BLaER1 treated with 17β-estradiol and CSF1 and Interleukin-3, amounts not matched to agents 10 nM and 100 nM (cell line): Measurements from ENCODE around the gene CEP55.
A peak's percentile ranks its signal among the peaks of the same experiment; 100 is the strongest.

Experiments
- H3K27ac ChIP-seq, 11 experiments: shearing (Covaris generic); formaldehyde crosslinking; 2 replicates each; pipeline ENCODE4 v1.8.1; 2022
- H3K27me3 ChIP-seq, 11 experiments: shearing (Covaris generic); formaldehyde crosslinking; 2 replicates each; pipeline ENCODE4 v1.8.1; 2022
- H3K36me3 ChIP-seq, 11 experiments: shearing (Covaris generic); formaldehyde crosslinking; 2 replicates each; pipeline ENCODE4 v1.8.1; 2022
- H3K4me1 ChIP-seq, 10 experiments: shearing (Covaris generic); formaldehyde crosslinking; 2 replicates each; pipeline ENCODE4 v1.8.1; 2022
- H3K4me2 ChIP-seq, 11 experiments: shearing (Covaris generic); formaldehyde crosslinking; 2 replicates each; pipeline ENCODE4 v1.8.1; 2022
- H3K4me3 ChIP-seq, 10 experiments: shearing (Covaris generic); formaldehyde crosslinking; 2 replicates each; pipeline ENCODE4 v1.8.1; 2022
- H3K9ac ChIP-seq, 11 experiments: shearing (Covaris generic); formaldehyde crosslinking; 2 replicates each; pipeline ENCODE4 v1.8.1; 2022
- H3K9me3 ChIP-seq, 11 experiments: shearing (Covaris generic); formaldehyde crosslinking; replicated peaks in 1 of 11; 2 replicates each; pipeline ENCODE4 v1.8.1; 2022
- H4K20me1 ChIP-seq, 11 experiments: shearing (Covaris generic); formaldehyde crosslinking; 2 replicates each; pipeline ENCODE4 v1.8.1; 2022
- Cebpa-rat ChIP-seq, 11 experiments: shearing (Covaris generic); IDR thresholded peaks; 2 replicates each; pipeline ENCODE4 v1.8.1; 2022

The CEP55 gene

GRCh38 chr10:93559490-93559889 lies 63.1 kb downstream of the CEP55 start:
- Histone ChIP-seq H3K4me2 (no peak overlapping the region), H3K4me3 (no peak overlapping the region), H3K4me1 (peaks cover 0 to 24% (median 0%) of the 10 kb centered on the region in 10 experiments; a peak in 7 of 20 replicates), H3K9me3 (no peaks in the 10 kb centered on the region), H4K20me1 (no peaks in the 10 kb centered on the region), H3K27me3 (no peaks in the 10 kb centered on the region), H3K9ac (no peak overlapping the region), H3K36me3 (no peaks in the 10 kb centered on the region), H3K27ac (no peak overlapping the region)
- no peak for TF ChIP-seq Cebpa-rat (IDR thresholded peaks at IDR 0.05)

GRCh38 chr10:93560541-93560940 lies 64.1 kb downstream of the CEP55 start:
- Histone ChIP-seq H3K27me3 (no peaks in the 10 kb centered on the region), H4K20me1 (no peaks in the 10 kb centered on the region), H3K27ac (no peak overlapping the region), H3K4me3 (no peak overlapping the region), H3K9me3 (no peaks in the 10 kb centered on the region), H3K4me1 (peaks cover 0 to 24% (median 0%) of the 10 kb centered on the region in 10 experiments; a peak in 6 of 20 replicates), H3K4me2 (no peak overlapping the region), H3K9ac (no peak overlapping the region), H3K36me3 (no peaks in the 10 kb centered on the region)
- TF ChIP-seq Cebpa-rat (IDR thresholded peaks at IDR 0.05): no peak

GRCh38 chr10:93565446-93565845 lies 69.0 kb downstream of the CEP55 start:
- H3K9ac ChIP-seq: no peak overlapping the region
- H3K27ac ChIP-seq: no peak overlapping the region
- peak overlapping the region in 2 of 11 experiments; percentile 4 to 46; a peak in 2 of 22 replicates for H3K4me2 ChIP-seq
- H4K20me1 ChIP-seq: no peaks in the 10 kb centered on the region
- TF ChIP-seq Cebpa-rat (IDR thresholded peaks at IDR 0.05): no peak
- H3K27me3 ChIP-seq: no peaks in the 10 kb centered on the region
- H3K4me1 ChIP-seq: peaks cover 0 to 11% (median 0%) of the 10 kb centered on the region in 10 experiments; a peak in 3 of 20 replicates
- peaks cover 0 to 16% (median 10%) of the 10 kb centered on the region in 11 experiments; a peak in 10 of 22 replicates for H3K9me3 ChIP-seq
- H3K4me3 ChIP-seq: no peak overlapping the region
- H3K36me3 ChIP-seq: no peaks in the 10 kb centered on the region

GRCh38 chr10:93566435-93567276 lies 70.2 kb downstream of the CEP55 start, which contains the start of gene FFAR4:
TSS of gene FFAR4 (plus strand) at chr10:93566665. CDS start at chr10:93566721, 56 bp downstream.
- Histone ChIP-seq H3K9me3 (peaks cover 0 to 16% (median 10%) of the 10 kb centered on the region in 11 experiments; a peak in 10 of 22 replicates), H3K36me3 (no peaks in the 10 kb centered on the region), H3K9ac (no peak within 1 kb of the TSS), H3K27ac (no peak within 1 kb of the TSS), H3K4me3 (no peak within 1 kb of the TSS), H4K20me1 (no peaks in the 10 kb centered on the region), H3K27me3 (no peaks in the 10 kb centered on the region), H3K4me2 (peak within 1 kb of the TSS in 2 of 11 experiments; percentile 4 to 46; a peak in 2 of 22 replicates), H3K4me1 (peaks cover 0 to 18% (median 0%) of the 10 kb centered on the region in 10 experiments; a peak in 6 of 20 replicates)
- TF ChIP-seq Cebpa-rat (IDR thresholded peaks at IDR 0.05): peak in 2 of 11 experiments; percentile 44 to 46; a peak in 2 of 22 replicates

- no peak overlapping the region for H3K27ac ChIP-seq
- no peak overlapping the region for H3K4me2 ChIP-seq
Observed at GRCh38 chr10:93567277-93568104, 71.1 kb downstream of the CEP55 start.

GRCh38 chr10:93568105-93568390 lies 71.6 kb downstream of the CEP55 start:
- no peak overlapping the region for H3K4me3 ChIP-seq
- no peaks in the 10 kb centered on the region for H3K27me3 ChIP-seq

More at GRCh38 chr10:93567277-93568104, 71.1 kb downstream of the CEP55 start:
- Histone ChIP-seq H3K4me3 (no peak overlapping the region), H3K9ac (no peak overlapping the region), H4K20me1 (no peaks in the 10 kb centered on the region), H3K36me3 (no peaks in the 10 kb centered on the region), H3K27me3 (no peaks in the 10 kb centered on the region), H3K4me1 (peaks cover 0 to 27% (median 5%) of the 10 kb centered on the region in 10 experiments; a peak in 15 of 20 replicates), H3K9me3 (peaks cover 0 to 16% (median 10%) of the 10 kb centered on the region in 11 experiments; a peak in 10 of 22 replicates)
- no peak for TF ChIP-seq Cebpa-rat (IDR thresholded peaks at IDR 0.05)

DNA sequence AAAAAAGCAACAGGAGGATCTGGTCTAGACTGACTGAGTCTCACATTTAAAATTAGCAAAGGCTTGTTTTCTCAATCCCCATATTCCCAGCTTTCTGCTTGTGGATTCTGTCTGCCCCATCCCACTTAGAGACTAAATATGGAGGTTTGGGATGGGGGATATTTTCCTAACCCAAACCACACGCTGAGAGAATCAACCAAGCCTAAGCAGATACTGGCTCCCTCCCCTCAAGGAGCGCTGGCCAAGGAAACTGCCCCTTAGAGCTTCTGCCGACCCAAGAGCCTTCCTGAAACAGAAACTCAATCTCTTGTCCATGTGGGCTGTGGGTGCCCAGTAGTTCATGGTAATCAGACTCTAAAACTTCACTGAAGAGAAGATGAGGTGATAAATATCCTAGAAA lies 74.0 kb downstream of the CEP55 start:
- Histone ChIP-seq H3K27me3 (no peaks in the 10 kb centered on the region), H3K9me3 (peaks cover 0 to 16% (median 10%) of the 10 kb centered on the region in 11 experiments; a peak in 10 of 22 replicates), H3K4me2 (no peak overlapping the region), H4K20me1 (no peaks in the 10 kb centered on the region), H3K36me3 (no peaks in the 10 kb centered on the region), H3K4me1 (peaks cover 13 to 45% (median 21%) of the 10 kb centered on the region in 10 experiments), H3K9ac (no peak overlapping the region), H3K4me3 (no peak overlapping the region), H3K27ac (no peak overlapping the region)
- TF ChIP-seq Cebpa-rat (IDR thresholded peaks at IDR 0.05): no peak

More at GRCh38 chr10:93568105-93568390, 71.6 kb downstream of the CEP55 start:
- peaks cover 0 to 16% (median 10%) of the 10 kb centered on the region in 11 experiments; a peak in 10 of 22 replicates for H3K9me3 ChIP-seq
- TF ChIP-seq Cebpa-rat (IDR thresholded peaks at IDR 0.05): no peak
- H3K9ac ChIP-seq: no peak overlapping the region
- H3K4me2 ChIP-seq: no peak overlapping the region
- peaks cover 5 to 32% (median 10%) of the 10 kb centered on the region in 10 experiments for H3K4me1 ChIP-seq
- H3K36me3 ChIP-seq: no peaks in the 10 kb centered on the region
- no peaks in the 10 kb centered on the region for H4K20me1 ChIP-seq
- H3K27ac ChIP-seq: no peak overlapping the region

- Histone ChIP-seq H3K9ac (peak overlapping the region in 1 of 11 experiments; percentile 16; a peak in 1 of 22 replicates), H3K27me3 (no peaks in the 10 kb centered on the region), H3K9me3 (peaks cover 0 to 6% (median 0%) of the 10 kb centered on the region in 11 experiments; a peak in 3 of 22 replicates), H3K27ac (peak overlapping the region in 5 of 11 experiments; percentile 6 to 61 (median 51); a peak in 8 of 22 replicates), H4K20me1 (no peaks in the 10 kb centered on the region), H3K4me1 (peaks cover 13 to 41% (median 21%) of the 10 kb centered on the region in 10 experiments), H3K4me2 (peak overlapping the region; percentile 45 to 87 (median 64); a peak in 21 of 22 replicates), H3K4me3 (no peak overlapping the region), H3K36me3 (no peaks in the 10 kb centered on the region)
- no peak for TF ChIP-seq Cebpa-rat (IDR thresholded peaks at IDR 0.05)
Observed at GRCh38 chr10:93572606-93573005, 76.2 kb downstream of the CEP55 start.
